H1 (cell line): ENCODE results near the gene TPSAB1. TPM values are rescaled to one million over a fixed set of nuclear protein-coding genes. Genes with fewer than 3 reads are reported as not detected.

Experiments used
- ATF3 ChIP-seq: IDR thresholded peaks from 2 replicates; pipeline ENCODE4 v1.6.1; 2011; ENCODE audit warnings: low read depth, mild to moderate bottlenecking, low read length; ENCODE audit not compliant: insufficient read depth
- CHD7 ChIP-seq: fragments of 300-600 bp; sonication (generic); IDR thresholded peaks from 2 replicates; pipeline ENCODE4 v1.7.1; 2012; ENCODE audit warnings: low read length, moderate library complexity, mild to moderate bottlenecking, inconsistent platforms; ENCODE audit not compliant: insufficient replicate concordance
- HDAC6 ChIP-seq: IDR thresholded peaks from one replicate; pipeline ENCODE4 v1.7.1; 2012; ENCODE audit warnings: low read depth, mild to moderate bottlenecking, inconsistent platforms, low read length, moderate library complexity
- KDM1A ChIP-seq: fragments of 200-600, 300-600 bp; sonication (generic); IDR thresholded peaks from 2 replicates; pipeline ENCODE4 v1.7.1; 2016; ENCODE audit warnings: mild to moderate bottlenecking, low read length, borderline replicate concordance
- NANOG ChIP-seq: IDR thresholded peaks from 2 replicates; pipeline ENCODE4 v1.6.1; 2011; ENCODE audit warnings: low read length, low read depth, mild to moderate bottlenecking, inconsistent platforms; ENCODE audit not compliant: insufficient read depth, poor library complexity, severe bottlenecking
- POLR2AphosphoS5 ChIP-seq: IDR thresholded peaks from 2 replicates; pipeline ENCODE4 v1.6.1; 2011; ENCODE audit warnings: low read depth, low read length
- SIRT6 ChIP-seq: IDR thresholded peaks from one replicate; pipeline ENCODE4 v1.7.1; 2012; ENCODE audit warnings: low read length, inconsistent platforms
- TCF12 ChIP-seq: IDR thresholded peaks from 2 replicates; pipeline ENCODE4 v1.6.1; 2011; ENCODE audit warnings: low read depth, mild to moderate bottlenecking, low read length
- polyA plus RNA-seq, 7 experiments: library from polyadenylated mRNA; depleted of rRNA in 3 of 7; stranded (reverse) in 5 of 7; unstranded in 2 of 7; fragments of >200 nt in 5 of 7; fragments of 200-250 nt in 2 of 7; gene quantifications; 1 replicate in 5 of 7; 2 replicates in 1 of 7; 4 replicates in 1 of 7; pipeline versions ENCODE4 v1.2.1 to v1.2.3, GENCODE V29; 2011 to 2013; ENCODE audit warnings: missing spikeins in 2 of 7, mixed read lengths in 2 of 7
- total RNA-seq: library from RNA; stranded (reverse); fragmentation: NEBNext Ultra II Directional; extraction: Animal tissue kit (Norgen Biotek cat#: 25700); gene quantifications from 2 replicates; pipeline ENCODE4 v1.2.1, GENCODE V29; 2021

Gene TPSAB1
- total and polyA plus RNA-seq, 2 of the 8 experiments (the other 6 are each of a cell fraction or from before 2014, with no cell fraction given), result 0.09 TPM; not detected in 1

GRCh38 chr16:1286513-1287094 is 46.1 kb downstream of the TPSAB1 start (continued):
- TF ChIP-seq ATF3, result no peak
- no peak for TF ChIP-seq CHD7
- no peak for TF ChIP-seq NANOG
- no peak for TF ChIP-seq TCF12
- TF ChIP-seq HDAC6, result no peak
- no peak for TF ChIP-seq KDM1A
- TF ChIP-seq SIRT6, result no peak
- no peak for TF ChIP-seq POLR2AphosphoS5
